ENCODE measurements around the gene TOX2.

TOX2 gene

GRCh38 chr20:43961541-43962471 is 47.2 kb downstream of the TOX2 start:
- peaks cover 17% of the 10 kb centered on the region for H3K4me1 ChIP-seq (ENCODE audit: control insufficient read depth, insufficient read depth, low read length)
- H3K9ac ChIP-seq (ENCODE audit: low read length), result no peak overlapping the region
- no peak for DNase-seq (ENCODE audit: low read depth)
- H3K4me3 ChIP-seq (ENCODE audit: low read length), result no peak overlapping the region
- H3K9me3 ChIP-seq (ENCODE audit: control insufficient read depth, low read length), result no peaks in the 10 kb centered on the region
- H3K27me3 ChIP-seq (replicated peaks; ENCODE audit: control insufficient read depth, insufficient read depth, low read length), result peaks cover 10% of the 10 kb centered on the region
- no peaks in the 10 kb centered on the region for H3K36me3 ChIP-seq (ENCODE audit: control insufficient read depth, insufficient read depth, low read length, severe bottlenecking)

DNA sequence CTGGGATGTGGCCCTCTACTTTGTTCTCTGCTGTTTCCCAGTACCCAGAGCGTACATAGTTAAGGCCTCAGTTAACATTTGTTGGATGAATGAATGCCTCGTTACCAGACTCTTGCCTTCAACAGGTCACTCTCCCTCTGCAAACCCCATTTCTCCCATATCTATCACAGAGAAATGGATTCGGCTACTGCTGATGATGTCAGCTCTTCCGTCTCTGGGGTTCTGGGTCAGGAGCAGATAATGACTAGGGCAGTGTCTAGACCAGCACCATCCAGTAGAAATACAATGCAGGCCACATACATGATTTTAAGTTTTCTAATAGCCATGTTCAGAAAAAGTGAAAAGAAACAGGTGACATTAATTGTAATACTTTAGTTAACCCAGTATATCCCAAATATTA is 47.9 kb downstream of the TOX2 start:
- no peak for DNase-seq (ENCODE audit: low read depth)
- Histone ChIP-seq H3K27me3 (replicated peaks; ENCODE audit: control insufficient read depth, insufficient read depth, low read length) (peaks cover 10% of the 10 kb centered on the region), H3K36me3 (ENCODE audit: control insufficient read depth, insufficient read depth, low read length, severe bottlenecking) (no peaks in the 10 kb centered on the region), H3K9me3 (ENCODE audit: control insufficient read depth, low read length) (no peaks in the 10 kb centered on the region), H3K9ac (ENCODE audit: low read length) (no peak overlapping the region), H3K4me1 (ENCODE audit: control insufficient read depth, insufficient read depth, low read length) (peaks cover 17% of the 10 kb centered on the region), H3K4me3 (ENCODE audit: low read length) (no peak overlapping the region)

DNA sequence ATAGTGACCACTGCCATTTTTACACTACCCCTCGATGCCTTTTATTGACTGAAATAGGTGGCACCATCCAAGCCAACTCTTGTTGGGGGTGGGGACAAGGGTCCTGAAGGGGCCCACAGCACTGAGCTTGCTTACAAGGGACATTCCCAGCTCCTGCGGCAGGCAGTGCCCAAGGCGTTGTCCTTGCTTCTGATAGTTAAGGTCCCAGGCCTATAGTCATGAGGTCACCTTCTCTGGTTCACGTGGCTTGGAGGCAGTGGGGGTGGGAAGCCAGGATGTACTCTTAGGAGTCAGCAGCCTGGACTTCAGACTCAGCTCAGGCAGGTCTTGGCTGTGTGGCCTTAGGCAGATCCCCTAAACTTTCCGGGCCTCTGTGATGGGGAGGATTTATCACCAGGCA is 48.6 kb downstream of the TOX2 start:
- DNase-seq (ENCODE audit: low read depth), result no peak
- Histone ChIP-seq H3K9ac (ENCODE audit: low read length) (no peak overlapping the region), H3K4me1 (ENCODE audit: control insufficient read depth, insufficient read depth, low read length) (peaks cover 17% of the 10 kb centered on the region), H3K36me3 (ENCODE audit: control insufficient read depth, insufficient read depth, low read length, severe bottlenecking) (no peaks in the 10 kb centered on the region), H3K4me3 (ENCODE audit: low read length) (no peak overlapping the region), H3K9me3 (ENCODE audit: control insufficient read depth, low read length) (no peaks in the 10 kb centered on the region), H3K27me3 (replicated peaks; ENCODE audit: control insufficient read depth, insufficient read depth, low read length) (peaks cover 10% of the 10 kb centered on the region)

- H3K9ac ChIP-seq (ENCODE audit: low read length), result no peak overlapping the region
- no peak overlapping the region for H3K4me3 ChIP-seq (ENCODE audit: low read length)
- DNase-seq (ENCODE audit: low read depth), result no peak
- no peaks in the 10 kb centered on the region for H3K36me3 ChIP-seq (ENCODE audit: control insufficient read depth, insufficient read depth, low read length, severe bottlenecking)
- no peaks in the 10 kb centered on the region for H3K9me3 ChIP-seq (ENCODE audit: control insufficient read depth, low read length)
- H3K27me3 ChIP-seq (replicated peaks; ENCODE audit: control insufficient read depth, insufficient read depth, low read length), result peaks cover 10% of the 10 kb centered on the region
- peaks cover 14% of the 10 kb centered on the region for H3K4me1 ChIP-seq (ENCODE audit: control insufficient read depth, insufficient read depth, low read length)
Observed at GRCh38 chr20:43963872-43964791, 49.5 kb downstream of the TOX2 start.

DNA sequence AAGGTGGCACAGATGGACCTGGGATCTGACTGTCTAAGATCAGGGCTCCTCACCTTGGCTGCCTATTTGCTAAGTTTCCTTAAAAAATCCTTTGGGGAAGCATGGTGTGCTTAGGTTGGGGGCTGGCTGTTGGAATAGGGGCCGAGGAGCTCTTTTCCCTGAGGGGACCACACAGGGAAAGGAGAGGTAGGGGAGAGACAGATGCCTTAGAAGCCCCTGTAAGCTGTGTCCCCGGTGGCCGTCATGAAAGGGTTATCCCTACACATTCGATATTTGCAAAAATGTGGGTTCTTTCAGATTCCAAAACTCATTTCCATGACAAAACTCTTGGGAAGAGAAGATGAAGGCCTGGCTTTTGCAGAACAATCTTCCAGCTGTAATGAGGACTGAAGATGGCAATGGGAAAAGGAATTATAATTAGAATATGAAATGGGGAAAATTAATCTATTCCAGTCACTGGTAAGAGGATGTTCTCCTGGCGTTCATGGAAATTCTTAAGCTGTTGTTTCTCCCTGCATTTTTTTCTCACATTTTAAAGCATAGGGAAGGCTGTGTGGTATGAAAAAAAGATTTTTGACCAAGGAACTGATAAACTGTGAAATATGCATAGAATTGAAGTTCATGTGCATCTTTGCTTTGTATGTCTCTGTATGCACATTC is 53.8 kb downstream of the TOX2 start:
- Histone ChIP-seq H3K27me3 (replicated peaks; ENCODE audit: control insufficient read depth, insufficient read depth, low read length) (peaks cover 6% of the 10 kb centered on the region), H3K36me3 (ENCODE audit: control insufficient read depth, insufficient read depth, low read length, severe bottlenecking) (no peaks in the 10 kb centered on the region), H3K9ac (ENCODE audit: low read length) (no peak overlapping the region), H3K4me1 (ENCODE audit: control insufficient read depth, insufficient read depth, low read length) (peaks cover 7% of the 10 kb centered on the region), H3K9me3 (ENCODE audit: control insufficient read depth, low read length) (no peaks in the 10 kb centered on the region), H3K4me3 (ENCODE audit: low read length) (no peak overlapping the region)
- no peak for DNase-seq (ENCODE audit: low read depth)

DNA sequence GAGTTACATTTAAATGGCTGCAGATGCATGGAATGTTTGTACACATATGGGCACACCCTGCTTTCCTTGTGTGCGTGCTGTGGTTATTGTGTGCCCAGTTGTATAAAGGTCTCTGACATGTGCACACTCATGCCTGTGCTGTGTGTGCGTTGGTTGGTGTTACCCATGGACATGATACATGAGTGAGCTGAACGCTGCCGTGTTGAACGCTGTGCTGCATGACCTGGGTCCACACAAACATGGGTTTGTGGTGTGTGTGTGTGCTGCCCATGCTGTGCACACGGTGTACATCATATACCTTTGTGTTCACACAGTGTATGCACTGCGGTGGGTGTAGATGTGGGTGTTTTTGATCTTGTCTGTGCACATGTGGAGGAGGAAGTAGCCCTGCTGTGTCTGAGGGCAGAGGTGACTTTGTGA is 54.4 kb downstream of the TOX2 start:
- H3K36me3 ChIP-seq (ENCODE audit: control insufficient read depth, insufficient read depth, low read length, severe bottlenecking), result no peaks in the 10 kb centered on the region
- peaks cover 6% of the 10 kb centered on the region for H3K27me3 ChIP-seq (replicated peaks; ENCODE audit: control insufficient read depth, insufficient read depth, low read length)
- peaks cover 5% of the 10 kb centered on the region for H3K4me1 ChIP-seq (ENCODE audit: control insufficient read depth, insufficient read depth, low read length)
- no peak for DNase-seq (ENCODE audit: low read depth)
- no peak overlapping the region for H3K4me3 ChIP-seq (ENCODE audit: low read length)
- H3K9ac ChIP-seq (ENCODE audit: low read length), result no peak overlapping the region
- no peaks in the 10 kb centered on the region for H3K9me3 ChIP-seq (ENCODE audit: control insufficient read depth, low read length)

- H3K9ac ChIP-seq (ENCODE audit: low read length), result no peak overlapping the region
- no peaks in the 10 kb centered on the region for H3K9me3 ChIP-seq (ENCODE audit: control insufficient read depth, low read length)
- H3K36me3 ChIP-seq (ENCODE audit: control insufficient read depth, insufficient read depth, low read length, severe bottlenecking), result no peaks in the 10 kb centered on the region
- no peak overlapping the region for H3K4me3 ChIP-seq (ENCODE audit: low read length)
- H3K27me3 ChIP-seq (replicated peaks; ENCODE audit: control insufficient read depth, insufficient read depth, low read length), result peaks cover 3% of the 10 kb centered on the region
- DNase-seq (ENCODE audit: low read depth), result no peak
- H3K4me1 ChIP-seq (ENCODE audit: control insufficient read depth, insufficient read depth, low read length), result no peaks in the 10 kb centered on the region
Observed at GRCh38 chr20:43969501-43970182, 55.0 kb downstream of the TOX2 start.

DNA sequence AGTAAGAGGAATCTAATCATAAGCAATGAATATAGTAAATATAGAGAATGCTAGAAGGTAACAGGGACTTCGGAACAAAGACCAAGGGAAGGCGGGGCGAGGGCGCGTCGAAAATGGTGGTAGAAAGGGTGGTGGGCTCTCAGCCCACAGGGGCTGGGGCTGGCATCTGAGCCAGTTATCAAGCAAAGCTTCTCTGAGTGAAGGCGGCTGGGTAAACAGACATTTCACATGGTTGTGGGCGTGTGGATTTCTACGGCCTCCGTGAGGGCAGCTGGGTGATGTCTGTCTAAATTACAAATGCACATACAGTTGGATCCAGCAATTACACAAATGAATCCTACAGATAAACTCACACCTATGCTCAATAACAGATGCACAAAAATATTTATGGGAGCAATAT is 56.6 kb downstream of the TOX2 start:
- Histone ChIP-seq H3K4me3 (ENCODE audit: low read length) (no peak overlapping the region), H3K9me3 (ENCODE audit: control insufficient read depth, low read length) (no peaks in the 10 kb centered on the region), H3K4me1 (ENCODE audit: control insufficient read depth, insufficient read depth, low read length) (peaks cover 6% of the 10 kb centered on the region), H3K9ac (ENCODE audit: low read length) (no peak overlapping the region), H3K27me3 (replicated peaks; ENCODE audit: control insufficient read depth, insufficient read depth, low read length) (no peaks in the 10 kb centered on the region), H3K36me3 (ENCODE audit: control insufficient read depth, insufficient read depth, low read length, severe bottlenecking) (no peaks in the 10 kb centered on the region)
- DNase-seq (ENCODE audit: low read depth), result no peak

GRCh38 chr20:43972051-43972450 is 57.4 kb downstream of the TOX2 start:
- DNase-seq (ENCODE audit: low read depth), result no peak
- Histone ChIP-seq H3K4me3 (ENCODE audit: low read length) (no peak overlapping the region), H3K9ac (ENCODE audit: low read length) (no peak overlapping the region), H3K4me1 (ENCODE audit: control insufficient read depth, insufficient read depth, low read length) (peaks cover 6% of the 10 kb centered on the region), H3K9me3 (ENCODE audit: control insufficient read depth, low read length) (no peaks in the 10 kb centered on the region), H3K36me3 (ENCODE audit: control insufficient read depth, insufficient read depth, low read length, severe bottlenecking) (no peaks in the 10 kb centered on the region), H3K27me3 (replicated peaks; ENCODE audit: control insufficient read depth, insufficient read depth, low read length) (no peaks in the 10 kb centered on the region)

DNA sequence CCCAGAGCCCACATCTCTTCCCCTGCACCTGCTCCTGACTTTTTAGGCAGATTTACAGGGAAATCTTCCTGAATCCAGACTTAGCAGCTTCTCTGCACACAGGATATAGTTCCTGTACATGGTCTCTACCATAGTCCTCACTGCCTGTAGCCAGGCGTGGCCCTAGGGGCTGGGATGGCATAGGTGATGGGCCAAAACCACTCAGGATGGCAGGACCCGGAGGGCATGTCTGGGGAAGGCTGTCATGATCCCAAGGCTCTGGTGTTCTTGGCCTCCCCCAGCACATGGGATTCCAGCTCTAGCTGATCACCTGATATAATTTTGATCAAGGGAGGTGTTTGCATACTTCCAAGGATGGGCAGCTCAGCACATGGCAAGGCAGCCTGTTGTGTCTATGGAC is 58.0 kb downstream of the TOX2 start:
- Histone ChIP-seq H3K9me3 (ENCODE audit: control insufficient read depth, low read length) (no peaks in the 10 kb centered on the region), H3K4me1 (ENCODE audit: control insufficient read depth, insufficient read depth, low read length) (peaks cover 6% of the 10 kb centered on the region), H3K27me3 (replicated peaks; ENCODE audit: control insufficient read depth, insufficient read depth, low read length) (no peaks in the 10 kb centered on the region), H3K9ac (ENCODE audit: low read length) (no peak overlapping the region), H3K36me3 (ENCODE audit: control insufficient read depth, insufficient read depth, low read length, severe bottlenecking) (no peaks in the 10 kb centered on the region), H3K4me3 (ENCODE audit: low read length) (no peak overlapping the region)
- DNase-seq (ENCODE audit: low read depth), result no peak
